ENCODE measurements around the gene CACNB2.
"Not testable (repeated sequence)": the region's sequence is repeated elsewhere in the genome, so short reads cannot be mapped to it uniquely, and the experiment has no call there.

The CACNB2 gene

DNA sequence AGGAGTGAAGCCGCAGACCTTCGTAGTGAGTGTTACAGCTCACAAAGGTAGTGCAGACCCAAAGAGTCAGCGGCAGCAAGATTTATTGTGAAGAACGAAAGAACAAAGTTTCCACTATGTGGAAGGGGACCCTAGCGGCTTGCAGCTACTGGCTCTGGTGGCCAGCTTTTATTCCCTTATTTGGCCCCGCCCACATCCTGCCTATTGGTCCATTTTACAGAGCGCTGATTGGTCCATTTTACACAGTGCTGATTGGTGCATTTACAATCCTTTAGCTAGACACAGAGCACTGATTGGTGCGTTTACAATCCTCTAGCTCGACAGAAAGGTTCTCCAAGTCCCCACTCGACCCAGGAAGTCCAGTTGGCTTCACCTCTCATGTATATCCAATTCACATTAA is 446.4 kb downstream of the CACNB2 start:
- not testable (repeated sequence) for DNase-seq

DNA sequence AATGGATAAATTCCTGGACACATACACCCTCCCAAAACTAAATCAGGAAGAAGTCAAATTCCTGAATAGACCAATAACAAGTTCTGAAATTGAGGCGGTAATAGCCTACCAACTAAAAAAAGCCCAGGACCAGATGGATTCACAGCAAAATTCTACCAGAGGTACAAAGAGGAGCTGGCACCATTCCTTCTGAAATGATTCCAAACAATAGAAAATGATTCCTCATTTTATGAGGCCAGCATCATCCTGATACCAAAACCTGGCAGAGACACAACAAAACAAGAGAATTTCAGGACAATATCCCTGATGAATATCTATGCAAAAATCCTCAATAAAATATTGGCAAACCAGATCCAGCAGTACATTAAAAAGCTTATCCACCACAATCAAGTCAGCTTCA is 450.9 kb downstream of the CACNB2 start:
- DNase-seq, result not testable (repeated sequence)

Data from DMS79 (cell line).